ENCODE data around the gene CDK5.
"Not testable (repeated sequence)": the region's sequence is repeated elsewhere in the genome, so short reads cannot be mapped to it uniquely, and the experiment has no call there.

CDK5 gene

DNA sequence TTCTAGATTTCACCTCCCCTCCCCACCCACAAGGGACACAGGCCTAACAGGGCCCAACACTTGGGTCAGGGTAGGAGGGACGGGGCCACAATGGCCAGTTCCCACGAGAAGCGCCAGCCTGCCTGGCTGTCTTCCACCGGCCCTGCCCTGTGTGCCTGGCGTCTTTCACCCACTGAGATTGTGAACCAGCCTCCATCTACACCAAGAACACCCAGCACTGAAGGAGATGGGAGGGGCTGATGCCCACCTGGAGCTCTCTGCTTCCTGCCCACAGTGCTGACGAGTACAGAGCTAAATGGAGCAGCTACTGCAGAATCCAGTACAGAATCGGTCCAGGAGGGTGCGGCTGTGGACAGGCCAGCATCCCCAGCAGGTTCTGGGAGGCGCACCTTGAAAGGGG lies 11.7 kb downstream of the CDK5 start:
- TF ChIP-seq, protein P1, sequence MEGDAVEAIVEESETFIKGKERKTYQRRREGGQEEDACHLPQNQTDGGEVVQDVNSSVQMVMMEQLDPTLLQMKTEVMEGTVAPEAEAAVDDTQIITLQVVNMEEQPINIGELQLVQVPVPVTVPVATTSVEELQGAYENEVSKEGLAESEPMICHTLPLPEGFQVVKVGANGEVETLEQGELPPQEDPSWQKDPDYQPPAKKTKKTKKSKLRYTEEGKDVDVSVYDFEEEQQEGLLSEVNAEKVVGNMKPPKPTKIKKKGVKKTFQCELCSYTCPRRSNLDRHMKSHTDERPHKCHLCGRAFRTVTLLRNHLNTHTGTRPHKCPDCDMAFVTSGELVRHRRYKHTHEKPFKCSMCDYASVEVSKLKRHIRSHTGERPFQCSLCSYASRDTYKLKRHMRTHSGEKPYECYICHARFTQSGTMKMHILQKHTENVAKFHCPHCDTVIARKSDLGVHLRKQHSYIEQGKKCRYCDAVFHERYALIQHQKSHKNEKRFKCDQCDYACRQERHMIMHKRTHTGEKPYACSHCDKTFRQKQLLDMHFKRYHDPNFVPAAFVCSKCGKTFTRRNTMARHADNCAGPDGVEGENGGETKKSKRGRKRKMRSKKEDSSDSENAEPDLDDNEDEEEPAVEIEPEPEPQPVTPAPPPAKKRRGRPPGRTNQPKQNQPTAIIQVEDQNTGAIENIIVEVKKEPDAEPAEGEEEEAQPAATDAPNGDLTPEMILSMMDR (IDR thresholded peaks at IDR 0.05; ENCODE audit: borderline replicate concordance, insufficient read depth, low read depth, low read length), result no peak
- no peak overlapping the region for H3K4me3 ChIP-seq (ENCODE audit: low read depth, low read length)

GRCh38 chr7:151045262-151045661 lies 12.4 kb downstream of the CDK5 start:
- H3K4me3 ChIP-seq (ENCODE audit: low read depth, low read length), result no peak overlapping the region
- TF ChIP-seq, protein P1 (IDR thresholded peaks at IDR 0.05; ENCODE audit: borderline replicate concordance, insufficient read depth, low read depth, low read length), result no peak

- TF ChIP-seq, protein P1 (IDR thresholded peaks at IDR 0.05; ENCODE audit: borderline replicate concordance, insufficient read depth, low read depth, low read length), result no peak
- no peak overlapping the region for H3K4me3 ChIP-seq (ENCODE audit: low read depth, low read length)
Observed at GRCh38 chr7:151043959-151044358, 13.7 kb downstream of the CDK5 start.

- H3K4me3 ChIP-seq (ENCODE audit: low read depth, low read length), result not testable (repeated sequence)
Observed at GRCh38 chr7:151043449-151043848, 14.2 kb downstream of the CDK5 start.

- TF ChIP-seq, protein P1 (IDR thresholded peaks at IDR 0.05; ENCODE audit: borderline replicate concordance, insufficient read depth, low read depth, low read length), result no peak
- H3K4me3 ChIP-seq (ENCODE audit: low read depth, low read length), result no peak overlapping the region
Observed at GRCh38 chr7:151040616-151041375, 16.9 kb downstream of the CDK5 start.

GRCh38 chr7:151039850-151040548 lies 17.7 kb downstream of the CDK5 start:
- TF ChIP-seq, protein P1 (IDR thresholded peaks at IDR 0.05; ENCODE audit: borderline replicate concordance, insufficient read depth, low read depth, low read length), result no peak
- no peak overlapping the region for H3K4me3 ChIP-seq (ENCODE audit: low read depth, low read length)

DNA sequence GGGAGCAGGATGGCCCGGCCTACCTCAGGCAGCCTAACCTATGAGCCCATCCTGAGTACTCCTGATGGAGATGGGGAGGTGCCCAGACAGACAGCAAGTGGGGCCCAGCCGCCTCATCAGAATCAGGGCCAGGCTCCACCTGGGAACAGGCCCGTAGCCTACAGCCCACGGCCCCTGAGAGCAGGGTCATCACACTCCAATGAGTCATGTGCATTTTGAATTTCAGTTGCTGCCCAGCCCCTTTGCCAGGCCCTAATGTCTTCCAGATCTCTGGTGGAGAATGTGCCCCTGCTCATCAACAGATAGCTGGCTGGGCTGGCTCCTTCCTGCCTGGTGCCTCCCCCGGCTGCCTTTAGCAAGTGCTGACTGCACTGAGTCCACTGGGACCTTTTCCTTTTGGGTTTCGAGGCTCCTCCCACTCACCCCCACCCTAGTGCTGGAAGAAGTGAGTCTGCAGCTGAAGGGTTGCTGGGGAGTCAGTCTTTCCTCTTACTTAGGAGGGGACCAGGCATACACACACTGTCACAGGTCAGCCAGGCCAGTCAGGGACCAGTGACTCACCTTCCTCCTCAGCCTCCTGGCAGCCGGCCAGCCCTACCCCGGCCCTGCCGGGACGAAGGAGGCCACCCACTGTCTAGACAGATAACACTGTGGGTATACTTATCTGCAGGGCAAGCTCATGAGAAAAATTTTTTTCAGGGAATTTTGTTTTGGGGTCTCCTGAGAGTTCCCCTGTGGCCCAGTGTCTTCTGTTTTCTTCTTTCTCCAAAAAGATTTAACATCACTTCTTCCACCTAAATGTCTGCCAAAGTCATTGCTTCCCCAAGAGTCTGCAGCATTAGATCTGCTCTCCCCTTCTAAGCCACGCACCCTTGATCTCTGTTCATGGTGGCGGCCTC lies 18.5 kb downstream of the CDK5 start:
- H3K4me3 ChIP-seq (ENCODE audit: low read depth, low read length), result no peak overlapping the region
- TF ChIP-seq, protein P1 (IDR thresholded peaks at IDR 0.05; ENCODE audit: borderline replicate concordance, insufficient read depth, low read depth, low read length), result no peak

All from GM12875 (cell line).